Kidney (tissue), 14 donors: Measurements from ENCODE around the gene MAP7. TPM values are rescaled to one million over a fixed set of nuclear protein-coding genes. Genes with fewer than 3 reads are reported as not detected.

Experiments used
- DNase-seq, 5 donors: peaks; one replicate each; pipeline ENCODE4 v3.0.0-alpha.2; 2013 to 2020
- FAIRE-seq: peaks from 2 replicates; lab custom pipeline; 2012; peaks lifted over from hg19 to GRCh38; lab: Jason Lieb, UNC
- H3K27ac ChIP-seq, 2 donors: one replicate each; pipeline ENCODE4 v1.7.0; 2013; ENCODE audit warnings: low read depth in 2 of 2, low read length in 2 of 2, inconsistent platforms in 1 of 2
- H3K27me3 ChIP-seq: one replicate; pipeline ENCODE4 v1.7.1; 2013; ENCODE audit warnings: low read length, inconsistent platforms; ENCODE audit not compliant: control insufficient read depth, insufficient read depth
- H3K36me3 ChIP-seq, 3 donors: one replicate each; pipeline versions ENCODE4 v1.7.0 to v1.7.1; 2013; ENCODE audit warnings: low read length in 3 of 3, control low read depth in 1 of 3, inconsistent platforms in 1 of 3; ENCODE audit not compliant: insufficient read depth in 3 of 3, control insufficient read depth in 2 of 3
- H3K4me1 ChIP-seq, 3 donors: one replicate each; pipeline versions ENCODE4 v1.7.0 to v1.7.1; 2013; ENCODE audit warnings: low read length in 3 of 3, inconsistent platforms in 1 of 3, low read depth in 1 of 3; ENCODE audit not compliant: control insufficient read depth in 2 of 3, insufficient read depth in 2 of 3
- H3K4me3 ChIP-seq, 3 donors: one replicate each; pipeline versions ENCODE4 v1.7.0 to v1.8.1; 2013; ENCODE audit warnings: low read length in 3 of 3, control low read depth in 1 of 3, inconsistent platforms in 1 of 3
- H3K9ac ChIP-seq, 3 donors: one replicate each; pipeline versions ENCODE4 v1.7.0 to v1.7.1; 2013; ENCODE audit warnings: low read length in 3 of 3, control low read depth in 1 of 3, inconsistent platforms in 1 of 3
- H3K9me3 ChIP-seq, 3 donors: one replicate each; pipeline versions ENCODE4 v1.7.0 to v1.7.1; 2013; ENCODE audit warnings: low read length in 3 of 3, control low read depth in 1 of 3, inconsistent platforms in 1 of 3; ENCODE audit not compliant: control insufficient read depth in 2 of 3, insufficient read depth in 1 of 3
- CTCF ChIP-seq: IDR thresholded peaks from 3 replicates; pipeline ENCODE4 v1.5.1; 2012; ENCODE audit warnings: mild to moderate bottlenecking, moderate library complexity, borderline replicate concordance; ENCODE audit not compliant: insufficient read depth; ENCODE audit errors: extremely low read depth
- intact Hi-C: fragments of 100-400 bp; cut with DNase I; formaldehyde crosslinking; loops from one replicate; pipeline ENCODE4 v1.11.1; 2022
- polyA plus RNA-seq: library from polyadenylated mRNA; stranded (reverse); fragments of 350-450 nt; fragmentation: Illumina TruSeq; extraction: RNeasy Lipid Tissue Mini Kit (QIAGEN cat#74804); gene quantifications from one replicate; pipeline ENCODE4 v1.2.3, GENCODE V29; 2014; ENCODE audit warnings: low read depth, low replicate concordance; ENCODE audit not compliant: insufficient read depth
- total RNA-seq: library from RNA; stranded (reverse); fragmentation: NEBNext Ultra II Directional; extraction: Animal tissue kit (Norgen Biotek cat#: 25700); gene quantifications from one replicate; pipeline ENCODE4 v1.2.1, GENCODE V29; 2021
- donor health status: control.
- donor health status: control.
- donor health status: control.
- donor health status: control.
- donor health status: control.
- donor health status: DM: yes; HTN: yes; CAD: no.
- donor health status: Normal renal cell carcinoma (clear cell type).

MAP7 gene
- total and polyA plus RNA-seq, 2 donors from 2014 or later = 16.0 to 40.0 TPM

DNA sequence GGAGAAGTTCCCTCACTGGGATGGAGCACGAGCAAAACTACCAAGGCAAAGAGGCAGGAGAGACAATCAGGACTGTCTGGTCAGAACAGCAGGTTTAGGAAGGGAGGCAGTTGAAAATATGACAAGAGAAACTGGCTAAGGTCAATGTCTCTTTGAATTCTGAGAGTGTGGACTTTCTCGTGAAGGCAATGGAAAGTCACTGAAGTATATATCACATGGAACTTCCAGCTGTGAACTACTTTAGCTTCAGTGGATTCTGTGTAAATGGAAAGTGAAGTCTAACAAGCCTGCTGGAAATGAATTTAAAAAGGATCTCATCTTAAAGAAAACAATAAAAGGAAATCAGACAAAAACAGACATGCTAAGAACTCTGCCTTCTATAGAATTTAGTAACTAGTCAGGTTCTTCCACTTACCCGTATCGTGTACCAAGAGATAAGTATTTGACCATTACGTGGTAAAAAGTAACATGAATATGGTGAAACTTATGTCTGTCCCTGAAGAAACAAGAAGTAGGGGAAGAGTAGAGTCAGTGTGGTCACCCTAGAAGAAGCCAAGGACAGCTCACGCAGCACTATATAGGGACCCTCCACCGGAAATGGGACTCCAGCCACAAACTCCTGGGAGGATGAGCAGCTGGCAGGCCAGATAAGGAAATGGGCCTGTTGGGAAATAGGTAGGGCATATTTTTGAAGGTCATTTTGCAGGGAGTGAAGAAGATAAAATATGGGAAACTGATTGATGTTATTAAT lies 123.4 kb downstream of the MAP7 start:
- intact Hi-C loops = no loop called here
- no peaks in the 10 kb centered on the region for H3K27me3 ChIP-seq
- no peaks in the 10 kb centered on the region for H3K36me3 ChIP-seq
- no peak overlapping the region for H3K4me3 ChIP-seq
- FAIRE-seq (no peak), DNase-seq (no peak)
- peaks cover 0 to 17% (median 0%) of the 10 kb centered on the region in 3 donors for H3K4me1 ChIP-seq
- H3K9ac ChIP-seq = no peak overlapping the region
- no peaks in the 10 kb centered on the region for H3K9me3 ChIP-seq
- no peak for TF ChIP-seq CTCF
- H3K27ac ChIP-seq = no peak overlapping the region

DNA sequence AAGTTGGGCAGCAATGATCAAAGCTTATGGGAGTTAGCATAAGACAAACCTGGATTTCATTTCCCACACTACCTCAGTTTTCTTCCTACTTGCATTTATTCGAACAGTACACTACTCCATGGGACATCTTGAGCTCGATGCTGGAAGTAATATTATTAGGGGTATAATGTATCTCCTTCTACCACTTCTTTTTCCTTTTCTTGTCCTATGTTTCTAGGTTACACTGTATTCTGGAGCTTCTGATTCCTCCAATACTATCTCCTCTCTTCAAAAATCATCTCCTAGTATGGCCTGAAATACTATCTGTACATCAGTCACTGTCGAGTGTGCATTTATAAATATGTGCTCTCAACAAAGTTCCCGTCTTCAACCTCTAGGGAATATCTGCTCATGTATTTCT lies 124.4 kb downstream of the MAP7 start:
- no peak for DNase-seq
- TF ChIP-seq CTCF = no peak
- Histone ChIP-seq H3K4me3 (no peak overlapping the region), H3K27ac (no peak overlapping the region), H3K36me3 (no peaks in the 10 kb centered on the region), H3K9ac (no peak overlapping the region), H3K9me3 (no peaks in the 10 kb centered on the region), H3K27me3 (no peaks in the 10 kb centered on the region), H3K4me1 (peaks cover 0 to 17% (median 0%) of the 10 kb centered on the region in 3 donors)
- intact Hi-C loops = no loop called here
- no peak for FAIRE-seq

GRCh38 chr6:136424901-136425300 lies 125.3 kb downstream of the MAP7 start:
- Histone ChIP-seq H3K4me1 (peaks cover 0 to 17% (median 0%) of the 10 kb centered on the region in 3 donors), H3K9ac (no peak overlapping the region), H3K27ac (no peak overlapping the region), H3K27me3 (no peaks in the 10 kb centered on the region), H3K9me3 (no peaks in the 10 kb centered on the region), H3K36me3 (peaks cover 0 to 3% (median 0%) of the 10 kb centered on the region in 3 donors), H3K4me3 (no peak overlapping the region)
- intact Hi-C loops = no loop called here
- FAIRE-seq (no peak), DNase-seq (no peak)
- no peak for TF ChIP-seq CTCF
